Measurements from ENCODE around the gene TNNT2.
A peak's percentile ranks its signal among the peaks of the same experiment; 100 is the strongest.

The TNNT2 gene

DNA sequence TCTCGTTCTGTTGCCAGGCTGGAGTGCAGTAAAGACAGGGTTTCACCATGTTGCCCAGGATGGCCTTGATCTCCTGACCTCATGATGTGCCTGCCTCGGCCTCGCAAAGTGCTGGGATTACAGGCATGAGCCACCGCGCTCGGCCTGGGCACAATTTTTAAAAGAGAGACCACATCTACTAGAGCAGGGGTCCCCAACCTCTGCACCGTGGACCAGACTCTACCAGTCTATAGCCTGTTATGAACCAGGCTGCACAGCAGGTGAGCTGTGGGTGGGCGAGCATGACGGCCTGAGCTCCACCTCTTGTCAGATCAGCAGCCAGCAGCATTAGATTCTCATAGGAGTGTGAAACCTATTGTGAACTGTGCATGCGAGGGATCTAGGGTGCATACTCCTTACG, 20.8 kb downstream of the TNNT2 start:
- no peak for DNase-seq (ENCODE audit: low spot score)

DNA sequence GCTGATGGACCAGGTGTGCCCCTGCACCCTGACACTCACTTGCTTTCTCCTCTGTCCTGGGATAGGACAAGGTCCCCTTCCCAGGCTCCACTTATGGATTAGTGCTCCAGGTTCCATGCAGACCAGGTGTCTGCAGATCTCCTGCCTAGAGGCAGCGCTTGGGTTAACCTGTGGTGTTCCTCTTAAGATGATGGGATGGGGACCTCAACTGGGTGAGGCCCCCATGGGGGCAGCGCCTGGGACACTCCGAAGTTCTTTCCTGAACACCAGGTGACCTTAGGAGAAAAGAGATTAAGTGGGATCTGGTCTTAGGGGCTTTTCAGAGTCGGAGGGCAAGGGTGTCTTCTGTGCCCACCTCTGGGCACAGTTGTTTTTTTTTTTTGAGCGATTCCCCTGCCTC, 21.2 kb downstream of the TNNT2 start:
- no peak for DNase-seq (ENCODE audit: low spot score)

GRCh38 chr1:201355471-201355870, 22.0 kb downstream of the TNNT2 start:
- DNase-seq (ENCODE audit: low spot score), result no peak

GRCh38 chr1:201354901-201355295, 22.6 kb downstream of the TNNT2 start:
- DNase-seq (ENCODE audit: low spot score), result no peak

GRCh38 chr1:201354151-201354900, 23.2 kb downstream of the TNNT2 start:
- no peak for DNase-seq (ENCODE audit: low spot score)

DNA sequence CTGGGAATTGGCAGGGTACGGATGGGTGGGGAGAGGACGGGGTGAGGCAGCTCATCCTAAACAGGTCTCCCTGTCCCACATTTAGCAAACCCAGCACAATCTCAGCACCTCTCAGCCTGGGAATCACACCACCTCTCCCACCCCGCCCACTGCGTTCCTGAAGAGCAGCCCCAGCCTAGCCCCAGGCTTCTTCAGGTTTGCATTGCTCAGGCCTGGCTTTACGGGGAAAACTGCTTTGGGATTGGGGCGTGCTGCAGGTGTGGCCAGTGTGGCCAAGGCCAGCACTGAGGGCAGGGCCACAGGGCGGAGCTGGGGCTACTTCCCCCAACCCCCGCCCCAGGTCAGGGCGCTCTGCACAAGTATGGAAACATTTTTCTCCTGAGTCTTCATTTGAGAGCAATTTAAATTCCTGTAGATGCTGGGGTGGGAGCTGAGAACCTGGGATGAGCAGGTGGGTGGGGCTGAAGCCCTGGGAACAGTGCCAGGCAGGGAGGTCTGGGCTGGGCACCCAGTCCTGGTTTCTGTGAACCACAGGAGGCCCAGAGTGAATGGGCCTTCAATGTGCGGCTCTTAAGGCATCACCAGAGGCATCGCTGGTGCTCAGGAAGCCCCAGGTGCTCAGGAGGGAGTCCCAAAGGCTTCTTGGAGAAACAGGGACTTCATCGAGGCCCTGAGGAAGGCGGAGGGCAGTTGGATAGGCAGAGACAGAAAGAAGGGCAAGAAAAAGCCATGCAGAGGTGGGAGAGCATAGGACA, 24.1 kb downstream of the TNNT2 start:
- DNase-seq (ENCODE audit: low spot score), result no peak

- DNase-seq (ENCODE audit: low spot score), result no peak
Measured at GRCh38 chr1:201351617-201352016, 25.9 kb downstream of the TNNT2 start.

DNA sequence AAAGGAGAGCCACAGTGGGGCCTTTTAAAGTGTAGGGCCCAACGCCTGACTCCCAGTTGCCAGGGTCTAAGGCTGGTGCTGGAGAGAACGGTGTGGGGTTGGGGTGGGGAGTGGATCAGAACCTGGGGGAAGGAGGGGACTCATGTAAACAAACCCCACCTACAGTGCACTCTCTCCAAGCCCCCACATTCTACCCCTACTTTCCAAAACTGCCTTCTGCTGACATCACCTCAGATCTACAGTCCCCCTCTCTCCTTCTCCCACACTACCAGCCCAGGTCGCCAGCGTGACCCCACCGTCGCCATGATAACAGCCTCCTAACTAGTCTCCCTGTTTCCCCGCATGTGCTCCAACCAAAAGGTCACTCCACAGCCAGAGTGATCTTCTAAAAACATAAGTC, 26.6 kb downstream of the TNNT2 start:
- DNase-seq (ENCODE audit: low spot score), result no peak

DNA sequence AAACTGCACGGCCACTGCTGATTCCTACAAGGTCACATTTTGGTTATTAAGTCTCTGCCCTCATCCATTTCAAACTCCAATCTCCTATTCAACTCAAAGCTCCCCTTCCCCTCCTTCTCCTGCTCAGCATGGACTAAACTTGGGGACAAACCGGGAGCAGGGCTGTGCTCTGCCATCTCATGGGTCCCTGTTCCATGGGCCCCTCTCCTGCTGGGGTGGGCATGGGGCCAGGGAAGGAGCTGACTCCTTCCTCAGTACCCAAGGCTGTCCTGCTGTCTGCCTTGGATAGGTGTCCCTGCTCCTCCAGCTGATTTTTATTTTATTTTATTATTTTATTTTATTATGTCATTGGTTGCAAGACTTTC, 27.1 kb downstream of the TNNT2 start:
- no peak for DNase-seq (ENCODE audit: low spot score)

- DNase-seq (ENCODE audit: low spot score), result no peak
Measured at GRCh38 chr1:201349092-201349491, 28.4 kb downstream of the TNNT2 start.

GRCh38 chr1:201348211-201348566, 29.3 kb downstream of the TNNT2 start:
- peak; percentile 79 for DNase-seq (ENCODE audit: low spot score)

DNA sequence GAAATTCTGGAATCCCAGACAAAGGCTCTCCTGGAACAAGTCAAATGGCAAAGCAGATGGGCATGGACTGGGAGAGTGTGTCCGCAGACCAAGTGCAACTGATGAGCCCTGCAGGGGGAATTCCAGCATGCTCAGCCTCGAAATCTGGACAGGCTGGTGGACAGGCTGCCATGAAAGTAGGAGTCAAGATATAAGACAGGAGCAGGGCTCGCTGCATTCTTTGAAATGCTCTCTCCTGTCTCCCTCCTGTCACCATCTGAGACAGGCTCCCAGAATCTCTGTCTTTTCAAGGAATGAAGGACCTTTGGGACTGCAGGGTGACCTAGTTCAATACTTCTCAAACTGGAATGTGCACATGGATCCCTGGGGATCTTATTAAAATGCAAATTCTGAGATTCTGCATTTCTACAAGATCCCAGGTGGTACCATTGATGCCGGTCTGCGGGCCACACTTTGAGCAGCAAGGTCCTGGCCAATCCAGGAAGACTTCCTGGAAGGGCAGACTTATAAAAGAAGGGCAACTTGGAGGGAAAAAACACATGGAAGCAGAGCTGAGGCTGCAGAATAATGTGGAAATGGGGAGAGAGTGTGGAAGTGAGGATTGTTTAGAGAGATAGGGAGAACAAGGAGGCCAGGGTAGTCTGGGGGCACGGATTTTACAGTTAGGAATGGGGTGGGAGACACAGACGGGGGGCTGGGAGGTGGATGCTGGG, 29.8 kb downstream of the TNNT2 start:
- DNase-seq (ENCODE audit: low spot score), result no peak

- no peak for DNase-seq (ENCODE audit: low spot score)
Measured at GRCh38 chr1:201346987-201347386, 30.5 kb downstream of the TNNT2 start.

DNA sequence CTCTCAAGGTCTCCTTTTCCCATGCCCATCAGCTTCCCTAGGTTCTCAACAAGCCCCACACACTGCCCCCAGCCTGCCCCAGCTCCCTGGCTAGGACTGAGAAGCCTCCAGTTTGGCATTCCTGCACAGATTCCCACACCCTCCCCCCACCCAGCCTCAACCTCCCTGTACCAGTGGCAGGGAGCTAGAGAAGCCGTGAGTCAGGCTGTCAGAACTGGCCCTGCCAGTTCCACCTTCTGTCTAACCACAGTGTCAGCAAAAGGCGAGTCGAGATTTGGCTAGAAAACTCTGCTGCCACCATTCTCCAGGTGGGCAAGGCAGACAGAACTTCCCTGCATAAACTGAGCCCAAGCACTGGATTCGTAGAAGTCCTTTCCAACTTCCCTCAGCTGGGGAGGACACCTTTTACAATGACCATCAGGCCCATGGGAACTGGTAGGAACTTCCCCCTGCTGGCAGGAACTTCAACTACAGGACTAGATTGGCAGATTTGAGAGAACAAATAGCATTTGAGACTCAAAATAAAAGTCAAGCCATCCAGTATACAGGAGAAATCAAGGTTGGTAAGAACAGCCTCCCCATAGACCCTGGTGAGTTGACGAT, 31.0 kb downstream of the TNNT2 start:
- peak; percentile 69 for DNase-seq (ENCODE audit: low spot score)

- DNase-seq (ENCODE audit: low spot score), result no peak
Measured at GRCh38 chr1:201345081-201345355, 32.5 kb downstream of the TNNT2 start.

DNA sequence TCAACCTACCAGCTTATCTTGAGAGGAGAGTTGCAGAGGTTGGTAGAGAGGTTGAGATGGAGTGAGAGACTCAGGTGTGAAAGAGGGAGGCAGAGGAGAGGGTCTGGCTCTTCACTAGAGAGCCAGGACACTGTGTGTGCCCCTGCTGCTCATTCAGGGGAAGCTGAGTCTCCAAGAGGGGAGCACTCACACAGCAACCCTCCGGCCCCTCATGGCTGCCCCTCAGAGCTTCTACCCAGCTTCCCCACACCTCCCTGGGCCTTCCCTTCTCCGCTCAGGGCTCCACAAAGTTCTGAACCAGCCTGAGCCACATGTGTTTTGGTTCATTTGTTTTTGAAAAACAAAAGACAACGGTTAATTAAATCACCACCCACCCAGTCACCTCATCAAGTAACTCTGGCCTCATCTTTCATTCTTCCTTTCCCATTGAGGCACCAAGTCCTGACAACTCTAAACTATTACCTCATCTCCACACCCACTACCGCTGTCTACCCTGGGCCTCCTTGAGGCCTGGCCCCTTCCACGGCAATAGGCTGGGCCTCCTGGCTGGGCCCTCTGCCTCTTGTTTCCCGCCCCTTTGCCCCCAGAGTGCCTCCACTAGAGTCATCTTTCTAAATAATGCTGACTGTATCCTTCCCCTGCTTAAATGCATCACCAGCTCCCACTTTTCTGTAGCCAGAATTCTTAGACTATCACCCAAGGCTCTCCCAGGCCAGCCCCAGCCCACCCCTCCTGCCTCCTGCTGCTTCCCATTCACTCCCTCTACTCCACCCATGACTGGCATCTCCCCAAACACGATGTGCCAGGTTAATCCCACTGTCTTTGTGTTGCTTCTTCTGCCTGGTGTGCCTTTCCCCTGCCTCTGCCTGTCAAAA, 33.0 kb downstream of the TNNT2 start:
- no peak for DNase-seq (ENCODE audit: low spot score)

DNA sequence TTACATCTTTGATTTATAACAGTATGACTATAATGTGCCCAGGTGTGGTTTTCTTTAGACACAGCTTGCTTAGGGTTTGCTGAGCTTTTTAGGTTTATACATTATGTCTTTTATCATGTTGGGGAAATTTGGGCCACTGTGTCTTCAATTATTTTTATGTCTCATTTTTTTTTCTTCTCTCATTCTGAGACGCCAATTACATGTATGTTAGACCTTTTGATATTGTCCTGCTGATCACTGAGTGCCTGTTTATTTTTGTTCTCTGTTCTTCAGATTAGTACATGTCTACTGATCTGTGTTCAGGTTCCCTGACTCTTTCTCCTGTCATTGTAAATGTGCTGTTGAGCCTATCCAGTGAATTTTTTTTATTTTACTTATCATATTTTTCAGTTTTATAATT, 36.1 kb downstream of the TNNT2 start:
- no peak for DNase-seq (ENCODE audit: low spot score)

- no peak for DNase-seq (ENCODE audit: low spot score)
Measured at GRCh38 chr1:201336711-201337450, 40.6 kb downstream of the TNNT2 start.

GRCh38 chr1:201335901-201336300, 41.6 kb downstream of the TNNT2 start:
- DNase-seq (ENCODE audit: low spot score), result no peak

- DNase-seq (ENCODE audit: low spot score), result no peak
Measured at GRCh38 chr1:201335174-201335870, 42.2 kb downstream of the TNNT2 start.

All from AG08396 (cell line).